ENCODE results near the gene JMJD8. TPM values are rescaled to one million over a fixed set of nuclear protein-coding genes. Genes with fewer than 3 reads are reported as not detected.

Gene JMJD8
- total and polyA plus RNA-seq, 9 of the 15 experiments (the other 6 are each of a cell fraction or from before 2014, with no cell fraction given): 1.2 to 50.6 (median 29.3) TPM

DNA sequence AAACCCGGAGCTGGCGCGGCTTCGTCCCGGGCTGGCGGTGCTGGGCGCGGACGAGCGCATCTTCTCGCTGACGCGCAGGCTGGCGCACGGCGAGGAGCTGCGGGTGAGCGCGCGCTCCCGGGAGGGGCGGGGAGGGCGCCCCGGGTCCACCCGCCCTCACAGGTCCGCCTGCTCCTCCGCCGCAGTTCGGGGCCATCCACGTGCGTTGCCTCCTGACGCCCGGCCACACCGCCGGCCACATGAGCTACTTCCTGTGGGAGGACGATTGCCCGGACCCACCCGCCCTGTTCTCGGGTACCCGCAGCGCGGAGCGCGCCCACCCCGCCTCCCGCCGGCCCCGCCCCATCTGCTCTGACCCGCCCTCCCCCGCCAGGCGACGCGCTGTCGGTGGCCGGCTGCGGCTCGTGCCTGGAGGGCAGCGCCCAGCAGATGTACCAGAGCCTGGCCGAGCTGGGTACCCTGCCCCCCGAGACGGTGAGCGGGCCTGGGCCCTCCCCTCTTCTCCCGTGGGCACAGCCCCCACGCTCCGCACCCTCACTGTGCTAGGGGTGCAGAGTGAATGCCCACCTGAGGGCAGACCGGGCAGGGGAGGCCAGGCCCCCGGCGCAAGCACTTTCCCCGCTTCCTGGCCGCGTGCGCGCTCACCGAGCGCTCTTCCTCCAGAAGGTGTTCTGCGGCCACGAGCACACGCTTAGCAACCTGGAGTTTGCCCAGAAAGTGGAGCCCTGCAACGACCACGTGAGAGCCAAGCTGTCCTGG is 44.2 kb upstream of the JMJD8 start (continued):
- peak; percentile 54; the same call in 1 of the 2 replicates for TF ChIP-seq CTBP1 (IDR thresholded peaks at IDR 0.05; ENCODE audit: borderline replicate concordance)
- TF ChIP-seq, protein P1, sequence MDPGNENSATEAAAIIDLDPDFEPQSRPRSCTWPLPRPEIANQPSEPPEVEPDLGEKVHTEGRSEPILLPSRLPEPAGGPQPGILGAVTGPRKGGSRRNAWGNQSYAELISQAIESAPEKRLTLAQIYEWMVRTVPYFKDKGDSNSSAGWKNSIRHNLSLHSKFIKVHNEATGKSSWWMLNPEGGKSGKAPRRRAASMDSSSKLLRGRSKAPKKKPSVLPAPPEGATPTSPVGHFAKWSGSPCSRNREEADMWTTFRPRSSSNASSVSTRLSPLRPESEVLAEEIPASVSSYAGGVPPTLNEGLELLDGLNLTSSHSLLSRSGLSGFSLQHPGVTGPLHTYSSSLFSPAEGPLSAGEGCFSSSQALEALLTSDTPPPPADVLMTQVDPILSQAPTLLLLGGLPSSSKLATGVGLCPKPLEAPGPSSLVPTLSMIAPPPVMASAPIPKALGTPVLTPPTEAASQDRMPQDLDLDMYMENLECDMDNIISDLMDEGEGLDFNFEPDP (CRISPR knock-in tag; IDR thresholded peaks at IDR 0.05): no peak
- TF ChIP-seq ZBTB11 (CRISPR knock-in tag; IDR thresholded peaks at IDR 0.05): peak in 1 of 3 experiments; percentile 83; a peak in 2 of 6 replicates
- no peak for TF ChIP-seq ZNF449 (CRISPR knock-in tag; IDR thresholded peaks at IDR 0.05)
- TF ChIP-seq BRD9 (IDR thresholded peaks at IDR 0.05; ENCODE audit: low read depth, partially characterized antibody): no peak
- no peak for TF ChIP-seq KLF6 (CRISPR knock-in tag; IDR thresholded peaks at IDR 0.05; ENCODE audit: borderline replicate concordance)
- no peak for TF ChIP-seq RBM15 (IDR thresholded peaks at IDR 0.05; ENCODE audit: insufficient read depth, low read length)
- TF ChIP-seq ZNF311 (CRISPR knock-in tag; IDR thresholded peaks at IDR 0.05): no peak
- no peak for TF ChIP-seq ATF1 (CRISPR knock-in tag; IDR thresholded peaks at IDR 0.05)
- TF ChIP-seq ATF1 (tag; IDR thresholded peaks at IDR 0.05): no peak; the same call in 1 of the 2 replicates
- peak; percentile 54 for TF ChIP-seq SAP30 (IDR thresholded peaks at IDR 0.05; ENCODE audit: borderline replicate concordance, insufficient read depth, low read depth, low read length, poor library complexity, severe bottlenecking)
- TF ChIP-seq MITF (IDR thresholded peaks at IDR 0.05): no peak
- TF ChIP-seq MTA2 (IDR thresholded peaks at IDR 0.05; ENCODE audit: low read depth): no peak
- no peak for TF ChIP-seq BCL6 (CRISPR knock-in tag; IDR thresholded peaks at IDR 0.05)
- TF ChIP-seq RFX1 (IDR thresholded peaks at IDR 0.05): no peak
- peak in 1 of 2 experiments; percentile 40; a peak in 2 of 4 replicates for TF ChIP-seq HDAC1 (IDR thresholded peaks at IDR 0.05)
- TF ChIP-seq, protein P2, sequence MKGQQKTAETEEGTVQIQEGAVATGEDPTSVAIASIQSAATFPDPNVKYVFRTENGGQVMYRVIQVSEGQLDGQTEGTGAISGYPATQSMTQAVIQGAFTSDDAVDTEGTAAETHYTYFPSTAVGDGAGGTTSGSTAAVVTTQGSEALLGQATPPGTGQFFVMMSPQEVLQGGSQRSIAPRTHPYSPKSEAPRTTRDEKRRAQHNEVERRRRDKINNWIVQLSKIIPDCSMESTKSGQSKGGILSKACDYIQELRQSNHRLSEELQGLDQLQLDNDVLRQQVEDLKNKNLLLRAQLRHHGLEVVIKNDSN (CRISPR knock-in tag; IDR thresholded peaks at IDR 0.05): no peak; the same call in 1 of the 2 replicates
- no peak for TF ChIP-seq ZNF436 (CRISPR knock-in tag; IDR thresholded peaks at IDR 0.05)
- TF ChIP-seq ETV5 (CRISPR knock-in tag; IDR thresholded peaks at IDR 0.05; ENCODE audit: low read depth): no peak

All from K562 (cell line).